Stimulated activated CD8-positive, alpha-beta memory T cell treated with anti-CD3 and anti-CD28 coated beads, Interleukin-12 subunit alpha, Interleukin-12 subunit beta, amount 100 ng/mL, for 1 hour (primary cell): ENCODE results near the gene INSIG2.

Source experiments
- DNase-seq: peaks from one replicate; pipeline ENCODE4 v3.0.0-alpha.2; 2020; ENCODE audit warnings: low read depth

The INSIG2 gene

GRCh38 chr2:118088051-118089024 is at the start of gene INSIG2:
Gene INSIG2, plus strand, starts transcription at chr2:118088471. Its CDS starts 8,086 bp downstream, at chr2:118096557.
- DNase-seq, result peak; percentile 73

GRCh38 chr2:118040891-118041290 is 47.4 kb upstream of the INSIG2 start:
- DNase-seq, result no peak

- DNase-seq, result no peak
Observed at GRCh38 chr2:118044103-118044716, 44.1 kb upstream of the INSIG2 start.

GRCh38 chr2:118044854-118045253 is 43.4 kb upstream of the INSIG2 start:
- no peak for DNase-seq

GRCh38 chr2:118045286-118045685 is 43.0 kb upstream of the INSIG2 start:
- DNase-seq, result no peak

GRCh38 chr2:118046634-118047210 is 41.5 kb upstream of the INSIG2 start:
- DNase-seq, result no peak

GRCh38 chr2:118047380-118047826 is 40.9 kb upstream of the INSIG2 start:
- no peak for DNase-seq

GRCh38 chr2:118048401-118048800 is 39.9 kb upstream of the INSIG2 start:
- DNase-seq, result no peak

- no peak for DNase-seq
Observed at GRCh38 chr2:118049140-118049815, 39.0 kb upstream of the INSIG2 start.

- DNase-seq, result no peak
Observed at GRCh38 chr2:118049816-118050140, 38.5 kb upstream of the INSIG2 start.

GRCh38 chr2:118050386-118050785 is 37.9 kb upstream of the INSIG2 start:
- DNase-seq, result no peak

GRCh38 chr2:118050974-118051373 is 37.3 kb upstream of the INSIG2 start:
- no peak for DNase-seq

- DNase-seq, result no peak
Observed at GRCh38 chr2:118051826-118052358, 36.4 kb upstream of the INSIG2 start.

GRCh38 chr2:118052474-118052873 is 35.8 kb upstream of the INSIG2 start:
- DNase-seq, result no peak

GRCh38 chr2:118053681-118054080 is 34.6 kb upstream of the INSIG2 start:
- no peak for DNase-seq

GRCh38 chr2:118054213-118055008 is 33.9 kb upstream of the INSIG2 start:
- no peak for DNase-seq

GRCh38 chr2:118055512-118056164 is 32.6 kb upstream of the INSIG2 start:
- no peak for DNase-seq

- DNase-seq, result no peak
Observed at GRCh38 chr2:118056165-118056534, 32.1 kb upstream of the INSIG2 start.

- no peak for DNase-seq
Observed at GRCh38 chr2:118056801-118057200, 31.5 kb upstream of the INSIG2 start.

- DNase-seq, result no peak
Observed at GRCh38 chr2:118058951-118059350, 29.3 kb upstream of the INSIG2 start.
